Thyroid gland (tissue), 4 donors: ENCODE data around the gene TMCO2. TPM values are rescaled to one million over a fixed set of nuclear protein-coding genes. Genes with fewer than 3 reads are reported as not detected.

Experiments used
- DNase-seq, 2 donors: peaks; one replicate each; pipeline ENCODE4 v3.0.0-alpha.2; 2019
- H3K27ac ChIP-seq, 3 donors: fragments of 200-600 bp; sonication (generic); 1 replicate in 2 of 3; 2 replicates in 1 of 3; pipeline ENCODE4 v1.5.1; 2016 to 2019; ENCODE audit warnings: mild to moderate bottlenecking in 1 of 3, moderate library complexity in 1 of 3
- H3K27me3 ChIP-seq: fragments of 200-600 bp; sonication (generic); one replicate; pipeline ENCODE4 v1.5.1; 2019
- H3K36me3 ChIP-seq, 2 donors: fragments of 200-600 bp; sonication (generic); one replicate each; pipeline ENCODE4 v1.5.1; 2016 to 2019
- H3K4me1 ChIP-seq, 2 donors: fragments of 200-600 bp; sonication (generic); one replicate each; pipeline ENCODE4 v1.5.1; 2017 to 2019
- H3K4me3 ChIP-seq, 3 donors: fragments of 200-600 bp; sonication (generic); replicated peaks in 1 of 3; 1 replicate in 2 of 3; 2 replicates in 1 of 3; pipeline ENCODE4 v1.5.1; 2016; ENCODE audit warnings: mild to moderate bottlenecking in 1 of 3
- H3K9me3 ChIP-seq: fragments of 200-600 bp; sonication (generic); one replicate; pipeline ENCODE4 v1.5.1; 2017
- POLR2A ChIP-seq, 2 donors: fragments of 450-650 bp; IDR thresholded peaks; one replicate each; pipeline ENCODE4 v1.6.1; 2017; ENCODE audit warnings: antibody characterized with exemption in 2 of 2, mild to moderate bottlenecking in 2 of 2, moderate library complexity in 1 of 2
- WGBS, 2 donors: methylation state at CpG; one replicate each; pipeline ENCODE4 v1.1.5; 2017; 5-methylcytosine and 5-hydroxymethylcytosine counted together
- intact Hi-C: fragments of 100-400 bp; cut with DNase I; formaldehyde crosslinking; loops from one replicate; pipeline ENCODE4 v1.15.1; 2023
- total RNA-seq, 4 donors: library from RNA; depleted of rRNA; stranded (reverse); fragments of >200 nt; gene quantifications; one replicate each; pipeline ENCODE4 v1.2.3, GENCODE V29; 2016
- TF ChIP-seq, protein P1 (sequence below), 6 experiments: fragments of 200-600 bp in 3 of 6; fragments of 450-650 bp in 3 of 6; sonication (generic) in 3 of 6; IDR thresholded peaks; one replicate each; pipeline ENCODE4 v1.5.1; 2016 to 2019; ENCODE audit warnings: antibody characterized with exemption in 6 of 6, mild to moderate bottlenecking in 2 of 6, inconsistent platforms in 1 of 6, moderate library complexity in 1 of 6

The TMCO2 gene
- total RNA-seq, 4 donors from 2014 or later, result not detected

DNA sequence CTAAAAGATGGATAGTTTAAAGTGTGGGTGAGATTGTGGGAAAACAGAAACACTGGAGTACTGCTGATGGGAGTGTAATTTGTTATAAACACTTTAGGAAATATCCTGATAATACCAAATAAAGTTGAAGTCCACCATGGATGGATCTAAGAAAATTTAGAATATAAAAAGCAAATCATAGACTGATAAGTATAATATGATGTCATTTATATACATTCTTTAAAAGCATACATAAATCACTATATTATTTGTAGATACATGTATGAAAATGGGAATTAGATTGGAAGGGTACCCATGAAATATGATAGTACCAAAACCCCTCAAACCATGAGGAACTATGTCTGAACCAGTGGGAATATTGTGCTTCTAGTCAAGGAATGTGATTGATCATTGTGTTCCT lies 18.2 kb downstream of the TMCO2 start:
- H3K27me3 ChIP-seq, result no peaks in the 10 kb centered on the region
- intact Hi-C loops, result no loop called here
- no peaks in the 10 kb centered on the region for H3K9me3 ChIP-seq
- H3K4me1 ChIP-seq, result peaks cover 5 to 12% of the 10 kb centered on the region in 2 donors
- no peak for DNase-seq
- H3K36me3 ChIP-seq, result peaks cover 15 to 44% of the 10 kb centered on the region in 2 donors
- H3K4me3 ChIP-seq, result no peak overlapping the region
- TF ChIP-seq POLR2A (IDR thresholded peaks at IDR 0.05), result no peak
- TF ChIP-seq, protein P1, sequence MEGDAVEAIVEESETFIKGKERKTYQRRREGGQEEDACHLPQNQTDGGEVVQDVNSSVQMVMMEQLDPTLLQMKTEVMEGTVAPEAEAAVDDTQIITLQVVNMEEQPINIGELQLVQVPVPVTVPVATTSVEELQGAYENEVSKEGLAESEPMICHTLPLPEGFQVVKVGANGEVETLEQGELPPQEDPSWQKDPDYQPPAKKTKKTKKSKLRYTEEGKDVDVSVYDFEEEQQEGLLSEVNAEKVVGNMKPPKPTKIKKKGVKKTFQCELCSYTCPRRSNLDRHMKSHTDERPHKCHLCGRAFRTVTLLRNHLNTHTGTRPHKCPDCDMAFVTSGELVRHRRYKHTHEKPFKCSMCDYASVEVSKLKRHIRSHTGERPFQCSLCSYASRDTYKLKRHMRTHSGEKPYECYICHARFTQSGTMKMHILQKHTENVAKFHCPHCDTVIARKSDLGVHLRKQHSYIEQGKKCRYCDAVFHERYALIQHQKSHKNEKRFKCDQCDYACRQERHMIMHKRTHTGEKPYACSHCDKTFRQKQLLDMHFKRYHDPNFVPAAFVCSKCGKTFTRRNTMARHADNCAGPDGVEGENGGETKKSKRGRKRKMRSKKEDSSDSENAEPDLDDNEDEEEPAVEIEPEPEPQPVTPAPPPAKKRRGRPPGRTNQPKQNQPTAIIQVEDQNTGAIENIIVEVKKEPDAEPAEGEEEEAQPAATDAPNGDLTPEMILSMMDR (IDR thresholded peaks at IDR 0.05), result no peak
- no peak overlapping the region for H3K27ac ChIP-seq

DNA sequence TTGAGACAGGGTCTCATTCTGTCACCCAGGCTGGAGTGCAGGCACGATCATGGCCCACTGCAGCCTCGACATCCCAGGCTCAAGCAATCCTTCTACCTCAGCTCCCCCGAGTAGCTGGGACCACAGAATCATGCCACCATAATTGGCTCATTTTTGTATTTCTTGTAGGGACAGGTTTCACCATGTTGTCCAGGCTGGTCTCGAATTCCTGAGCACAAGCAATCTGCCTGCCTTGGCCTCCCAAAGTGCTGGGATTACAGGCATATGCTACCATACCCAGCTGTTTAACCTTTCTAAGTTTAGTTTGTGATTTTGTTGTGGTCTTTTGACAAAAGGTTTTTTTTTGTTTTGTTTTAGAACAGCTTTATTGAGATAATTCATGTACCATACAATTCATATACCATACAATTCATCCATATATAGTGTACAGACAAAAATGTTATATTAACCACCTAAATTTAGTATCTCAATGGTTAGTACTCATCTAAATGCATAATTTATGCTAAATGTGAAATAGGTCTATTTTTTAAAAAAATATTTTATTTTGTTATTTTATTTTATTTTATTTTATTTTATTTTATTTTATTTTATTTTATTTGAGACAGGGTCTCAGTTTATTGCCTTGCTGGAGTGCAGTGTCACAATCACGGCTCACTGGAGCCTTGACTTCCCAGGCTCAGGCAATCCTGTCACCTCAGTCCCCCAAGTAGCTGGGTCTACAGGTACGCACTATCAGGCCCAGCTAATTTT lies 19.2 kb downstream of the TMCO2 start:
- DNase-seq, result no peak
- Histone ChIP-seq H3K27ac (peak overlapping the region; percentile 37 to 89 (median 73)), H3K36me3 (peaks cover 7 to 38% of the 10 kb centered on the region in 2 donors), H3K9me3 (no peaks in the 10 kb centered on the region), H3K4me3 (no peak overlapping the region), H3K27me3 (no peaks in the 10 kb centered on the region), H3K4me1 (peaks cover 5 to 12% of the 10 kb centered on the region in 2 donors)
- TF ChIP-seq, protein P1 (IDR thresholded peaks at IDR 0.05), result no peak
- TF ChIP-seq POLR2A (IDR thresholded peaks at IDR 0.05), result no peak
- intact Hi-C loops, result no loop called here
- 95 to 98% methylated on average over 6 of the region's 6 CpGs for WGBS, 2 donors

DNA sequence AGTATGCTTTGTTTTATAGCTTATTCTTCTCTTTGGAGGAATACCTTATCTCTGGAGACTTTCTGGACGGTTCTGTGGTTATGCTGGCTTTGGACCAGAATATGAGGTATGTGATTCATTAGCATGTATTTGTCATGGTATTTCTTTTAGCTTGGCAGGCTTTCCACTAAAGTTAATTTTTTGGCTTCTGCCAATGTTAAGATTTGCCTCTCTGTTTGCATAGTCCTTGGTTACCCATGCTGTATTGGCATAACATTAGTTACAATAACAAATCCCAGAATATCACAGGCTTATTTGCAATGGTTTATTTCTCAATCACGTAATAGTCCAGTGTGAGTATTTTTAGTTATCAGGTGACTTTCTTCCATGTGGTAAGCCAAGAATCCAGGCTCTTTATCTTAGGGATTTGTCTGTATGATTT lies 20.0 kb downstream of the TMCO2 start:
- Histone ChIP-seq H3K27me3 (no peaks in the 10 kb centered on the region), H3K36me3 (peaks cover 16 to 38% of the 10 kb centered on the region in 2 donors), H3K9me3 (no peaks in the 10 kb centered on the region), H3K27ac (peak overlapping the region; percentile 37 to 89 (median 73)), H3K4me3 (no peak overlapping the region), H3K4me1 (peaks cover 5 to 12% of the 10 kb centered on the region in 2 donors)
- intact Hi-C loops, result no loop called here
- WGBS, 2 donors, result 32 to 70% methylated on average over 2 of the region's 2 CpGs
- no peak for DNase-seq
- TF ChIP-seq, protein P1 (IDR thresholded peaks at IDR 0.05), result no peak
- TF ChIP-seq POLR2A (IDR thresholded peaks at IDR 0.05), result no peak

DNA sequence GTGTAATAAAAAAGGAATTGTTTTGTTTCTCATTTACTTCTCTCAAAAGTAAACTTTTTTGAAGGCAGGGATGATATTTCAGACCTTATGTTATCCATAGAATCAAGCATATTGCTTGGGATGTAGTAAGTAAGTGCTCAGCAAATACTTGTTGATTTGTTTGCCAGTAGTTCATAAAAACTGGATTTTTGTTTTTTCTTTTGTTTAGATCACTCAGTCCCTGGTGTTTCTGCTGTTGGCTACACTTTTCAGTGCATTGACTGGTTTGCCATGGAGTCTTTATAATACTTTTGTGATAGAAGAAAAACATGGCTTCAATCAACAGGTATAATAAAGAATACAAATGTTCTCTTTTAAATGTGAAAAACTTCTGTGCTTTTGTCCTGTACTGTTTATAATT lies 20.5 kb downstream of the TMCO2 start:
- TF ChIP-seq, protein P1 (IDR thresholded peaks at IDR 0.05), result no peak
- intact Hi-C loops, result no loop called here
- Histone ChIP-seq H3K36me3 (peaks cover 16 to 39% of the 10 kb centered on the region in 2 donors), H3K27ac (peak overlapping the region; percentile 5 to 89 (median 73)), H3K27me3 (no peaks in the 10 kb centered on the region), H3K4me3 (no peak overlapping the region), H3K9me3 (no peaks in the 10 kb centered on the region), H3K4me1 (peaks cover 5 to 12% of the 10 kb centered on the region in 2 donors)
- no peak for DNase-seq

DNA sequence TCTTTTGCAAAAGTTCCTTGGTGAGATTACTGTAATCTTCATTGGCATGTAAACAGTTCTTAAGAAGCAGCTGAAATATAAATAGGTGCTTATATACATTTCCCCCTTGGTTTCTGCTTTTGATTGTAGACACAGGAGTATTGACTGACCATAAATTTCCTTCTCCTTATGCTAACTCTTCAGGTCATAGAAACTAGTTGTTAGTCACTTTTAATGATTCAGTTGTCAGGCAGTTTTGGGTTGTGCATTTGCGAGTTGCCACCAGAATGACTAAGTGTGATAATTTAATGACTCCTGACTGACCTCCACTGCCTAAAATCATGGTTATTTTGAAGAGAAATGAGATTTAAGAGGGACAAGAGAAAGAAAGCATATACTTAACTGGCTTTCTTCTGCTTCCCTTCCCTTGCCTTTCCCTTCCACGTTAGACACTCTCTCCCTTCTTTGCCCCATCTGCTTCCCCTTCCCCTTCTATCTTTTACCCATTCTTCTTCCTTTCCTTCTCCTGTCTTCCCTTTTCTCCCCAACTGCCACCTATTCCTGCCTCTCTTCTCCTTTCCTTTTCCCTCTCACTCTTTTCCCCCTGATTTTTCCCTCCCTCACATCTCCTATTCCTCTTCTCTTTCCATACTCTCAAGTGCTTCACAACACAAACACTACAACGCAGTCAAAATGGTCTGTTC lies 22.6 kb downstream of the TMCO2 start:
- DNase-seq, result no peak
- no peak overlapping the region for H3K27ac ChIP-seq

More for the DNA sequence above, 22.6 kb downstream of the TMCO2 start:
- Histone ChIP-seq H3K27me3 (no peaks in the 10 kb centered on the region), H3K9me3 (no peaks in the 10 kb centered on the region), H3K4me1 (peaks cover 5 to 12% of the 10 kb centered on the region in 2 donors), H3K4me3 (no peak overlapping the region), H3K36me3 (peaks cover 16 to 34% of the 10 kb centered on the region in 2 donors)
- 73 to 88% methylated on average over 3 of the region's 3 CpGs for WGBS, 2 donors
- intact Hi-C loops, result no loop called here
- TF ChIP-seq, protein P1 (IDR thresholded peaks at IDR 0.05), result no peak
- TF ChIP-seq POLR2A (IDR thresholded peaks at IDR 0.05), result no peak
